Naive thymus-derived CD4-positive, alpha-beta T cell (primary cell): ENCODE data around the gene PAX8. TPM values are rescaled to one million over a fixed set of nuclear protein-coding genes. Genes with fewer than 3 reads are reported as not detected.

Experiments used
- ATAC-seq: fragments of 150-1000 bp; cut with Tn5 transposase; 2 replicates; pipeline ENCODE4 v1.10.0; 2021; ENCODE audit warnings: mild to moderate bottlenecking, moderate library complexity
- CTCF ChIA-PET: fragments of 350-600 bp; sonication (Branson Sonifier 250); formaldehyde crosslinking; loops from one replicate; lab custom pipeline; 2021; ENCODE audit warnings: antibody characterized with exemption; lab: Charles Lee
- POLR2A ChIA-PET: fragments of 350-600 bp; sonication (Branson Sonifier 250); formaldehyde crosslinking; loops from one replicate; lab custom pipeline; 2021; ENCODE audit warnings: antibody characterized with exemption, inconsistent platforms; lab: Charles Lee
- DNase-seq, 9 donors: peaks; one replicate each; pipeline versions ENCODE4 v3.0.0 to v3.0.0-alpha.2; 2020 to 2022; ENCODE audit warnings: mixed read lengths in 1 of 9
- H3K27ac ChIP-seq: one replicate; pipeline ENCODE4 v1.7.0; 2013; ENCODE audit warnings: mild to moderate bottlenecking, low read depth, low read length, moderate library complexity
- H3K27me3 ChIP-seq, 2 donors: one replicate each; pipeline ENCODE4 v1.7.0; 2013; ENCODE audit warnings: low read length in 2 of 2, mild to moderate bottlenecking in 2 of 2, moderate library complexity in 2 of 2; ENCODE audit not compliant: control insufficient read depth in 2 of 2, insufficient read depth in 2 of 2
- H3K36me3 ChIP-seq, 3 experiments: 1 replicate in 2 of 3; 2 replicates in 1 of 3; pipeline ENCODE4 v1.7.0; 2013; ENCODE audit warnings: low read length in 3 of 3, mild to moderate bottlenecking in 3 of 3, moderate library complexity in 1 of 3; ENCODE audit not compliant: insufficient read depth in 3 of 3, control insufficient read depth in 2 of 3
- H3K4me1 ChIP-seq, 2 donors: one replicate each; pipeline ENCODE4 v1.7.0; 2013; ENCODE audit warnings: low read length in 2 of 2, mild to moderate bottlenecking in 2 of 2, moderate library complexity in 1 of 2; ENCODE audit not compliant: control insufficient read depth in 2 of 2, insufficient read depth in 2 of 2
- H3K4me3 ChIP-seq: 2 replicates; pipeline ENCODE4 v1.7.0; 2013; ENCODE audit warnings: mild to moderate bottlenecking, low read length
- H3K9me3 ChIP-seq, 3 experiments: 1 replicate in 2 of 3; 2 replicates in 1 of 3; pipeline ENCODE4 v1.7.0; 2013; ENCODE audit warnings: low read length in 3 of 3; ENCODE audit not compliant: control insufficient read depth in 2 of 3
- H3K27ac Mint-ChIP-seq, 9 donors: one replicate each; pipeline ENCODE4 v1.8.0; 2020 to 2022; ENCODE audit warnings: mixed read lengths in 9 of 9, mild to moderate bottlenecking in 8 of 9, moderate library complexity in 5 of 9, inconsistent platforms in 2 of 9
- H3K27me3 Mint-ChIP-seq, 5 donors: one replicate each; pipeline ENCODE4 v1.8.0; 2021 to 2022; ENCODE audit warnings: mixed read lengths in 5 of 5, mild to moderate bottlenecking in 1 of 5
- H3K36me3 Mint-ChIP-seq, 5 donors: one replicate each; pipeline ENCODE4 v1.8.0; 2020 to 2022; ENCODE audit warnings: mixed read lengths in 5 of 5, mild to moderate bottlenecking in 3 of 5, inconsistent platforms in 1 of 5
- H3K4me1 Mint-ChIP-seq, 7 donors: one replicate each; pipeline ENCODE4 v1.8.0; 2020 to 2022; ENCODE audit warnings: mixed read lengths in 7 of 7, mild to moderate bottlenecking in 3 of 7, inconsistent platforms in 1 of 7
- H3K4me3 Mint-ChIP-seq, 10 donors: one replicate each; pipeline ENCODE4 v1.8.0; 2020 to 2022; ENCODE audit warnings: mild to moderate bottlenecking in 10 of 10, mixed read lengths in 10 of 10, moderate library complexity in 6 of 10, inconsistent platforms in 2 of 10
- H3K9me3 Mint-ChIP-seq, 11 donors: one replicate each; pipeline ENCODE4 v1.8.0; 2020 to 2022; ENCODE audit warnings: mixed read lengths in 11 of 11, mild to moderate bottlenecking in 4 of 11, inconsistent platforms in 1 of 11, moderate library complexity in 1 of 11
- intact Hi-C, 2 donors: fragments of 100-400 bp; cut with micrococcal nuclease; formaldehyde crosslinking; loops; one replicate each; pipeline ENCODE4 v1.15.1; 2023
- polyA plus RNA-seq, 2 donors: library from polyadenylated mRNA; unstranded; fragments of 300-500 nt; fragmentation: Illumina TruSeq; gene quantifications; one replicate each; pipeline ENCODE4 v1.2.3, GENCODE V29; 2021
- total RNA-seq, 6 experiments: library from RNA in 5 of 6; stranded (reverse) in 5 of 6; gene quantifications; 1 replicate in 5 of 6; 2 replicates in 1 of 6; pipeline ENCODE4 v1.2.3 and lab custom pipeline; 2021 to 2026

The PAX8 gene
- total and polyA plus RNA-seq, 7 experiments from 2014 or later = 0.09 to 1.5 (median 1.2) TPM

DNA sequence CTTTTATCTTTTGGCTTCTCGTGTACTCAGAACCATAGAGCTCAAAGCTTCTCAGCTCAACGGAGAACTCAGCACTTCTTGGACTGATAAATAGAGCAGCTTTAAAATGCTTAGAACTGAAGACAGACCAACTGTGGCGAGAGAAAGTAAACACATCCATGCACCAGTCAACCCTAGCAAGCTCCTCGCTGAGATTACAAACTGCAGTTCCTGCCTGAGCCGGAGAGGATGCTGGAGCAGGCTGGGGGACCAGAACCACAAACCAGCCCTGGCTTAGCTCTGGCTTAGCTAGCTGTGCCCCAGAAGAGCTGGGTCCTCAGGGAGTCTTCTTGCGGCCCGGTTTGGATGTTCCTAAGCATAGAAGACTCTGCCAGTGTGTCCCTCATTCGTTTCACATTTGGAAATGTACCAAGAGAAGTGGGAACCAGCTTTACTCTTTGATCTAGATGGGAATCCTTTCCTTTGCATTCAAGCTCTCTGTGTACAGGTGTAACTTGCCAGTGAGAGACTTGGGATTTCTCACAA lies 5.6 kb downstream of the PAX8 start:
- peaks cover 0 to 3% (median 0%) of the 10 kb centered on the region in 5 donors for H3K36me3 Mint-ChIP-seq
- no peak overlapping the region for H3K4me3 ChIP-seq
- H3K4me1 ChIP-seq = peaks cover 0 to 33% of the 10 kb centered on the region in 2 donors
- H3K9me3 ChIP-seq = no peaks in the 10 kb centered on the region
- H3K4me1 Mint-ChIP-seq = peaks cover 9 to 35% (median 25%) of the 10 kb centered on the region in 7 donors
- CTCF ChIA-PET = interaction anchor here (0.6 to 1.6 kb wide), 5 partner anchors 16 to 524 kb away, joined by 3 to 8 read pairs (median 4); no protein-coding TSS in a partner anchor
- intact Hi-C loops = no loop called here
- no peak overlapping the region for H3K27ac Mint-ChIP-seq
- POLR2A ChIA-PET = interaction anchor here (0.9 to 1.1 kb wide), 2 partner anchors 17 to 20 kb away, joined by 3 to 8 read pairs; no protein-coding TSS in a partner anchor
- H3K27ac ChIP-seq = no peak overlapping the region
- H3K27me3 Mint-ChIP-seq = peaks cover 42 to 83% (median 62%) of the 10 kb centered on the region in 5 donors
- peak overlapping the region in 2 of 10 donors; percentile 14 to 56 for H3K4me3 Mint-ChIP-seq
- peaks cover 0 to 45% of the 10 kb centered on the region in 2 donors for H3K27me3 ChIP-seq
- ATAC-seq (peak; percentile 89), DNase-seq (peak in 5 of 9 donors; percentile 28 to 50 (median 39))
- no peaks in the 10 kb centered on the region for H3K36me3 ChIP-seq
- H3K9me3 Mint-ChIP-seq = peaks cover 0 to 2% (median 0%) of the 10 kb centered on the region in 11 donors

DNA sequence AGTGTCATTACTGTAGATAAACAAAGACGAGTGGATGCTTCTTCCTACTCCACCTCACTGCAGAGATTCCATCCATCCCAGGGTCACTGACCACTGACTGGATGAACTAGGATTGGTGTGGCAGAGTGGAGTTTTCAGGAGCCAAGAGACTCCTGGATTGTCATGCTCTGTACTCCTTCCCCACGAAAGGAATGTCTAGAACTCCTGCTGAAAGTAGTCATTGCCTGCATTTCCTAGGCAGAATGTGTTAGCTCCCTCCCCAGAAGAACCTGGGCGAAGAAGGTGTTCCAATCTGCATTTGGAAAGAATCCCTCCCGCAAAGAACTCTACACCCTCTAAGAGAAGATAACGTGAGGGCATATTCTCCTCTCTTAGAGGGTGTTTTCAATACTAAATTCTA lies 6.2 kb downstream of the PAX8 start:
- H3K27me3 Mint-ChIP-seq = peaks cover 42 to 80% (median 62%) of the 10 kb centered on the region in 5 donors
- H3K9me3 Mint-ChIP-seq = peaks cover 0 to 2% (median 0%) of the 10 kb centered on the region in 11 donors
- Histone ChIP-seq H3K4me3 (no peak overlapping the region), H3K9me3 (no peaks in the 10 kb centered on the region), H3K27ac (no peak overlapping the region), H3K27me3 (peaks cover 0 to 39% of the 10 kb centered on the region in 2 donors), H3K36me3 (no peaks in the 10 kb centered on the region), H3K4me1 (peaks cover 0 to 28% of the 10 kb centered on the region in 2 donors)
- no peak overlapping the region for H3K27ac Mint-ChIP-seq
- peaks cover 0 to 3% (median 0%) of the 10 kb centered on the region in 5 donors for H3K36me3 Mint-ChIP-seq
- H3K4me3 Mint-ChIP-seq = no peak overlapping the region
- ChIA-PET CTCF (interaction anchor here (0.6 to 1.6 kb wide), 3 partner anchors 15 to 26 kb away, joined by 3 to 5 read pairs (median 3); no protein-coding TSS in a partner anchor), POLR2A (interaction anchor here (0.9 to 1.1 kb wide), 2 partner anchors 16 to 19 kb away, joined by 3 to 8 read pairs; no protein-coding TSS in a partner anchor)
- ATAC-seq = no peak
- intact Hi-C loops = no loop called here
- no peak for DNase-seq
- peaks cover 6 to 35% (median 25%) of the 10 kb centered on the region in 7 donors for H3K4me1 Mint-ChIP-seq

DNA sequence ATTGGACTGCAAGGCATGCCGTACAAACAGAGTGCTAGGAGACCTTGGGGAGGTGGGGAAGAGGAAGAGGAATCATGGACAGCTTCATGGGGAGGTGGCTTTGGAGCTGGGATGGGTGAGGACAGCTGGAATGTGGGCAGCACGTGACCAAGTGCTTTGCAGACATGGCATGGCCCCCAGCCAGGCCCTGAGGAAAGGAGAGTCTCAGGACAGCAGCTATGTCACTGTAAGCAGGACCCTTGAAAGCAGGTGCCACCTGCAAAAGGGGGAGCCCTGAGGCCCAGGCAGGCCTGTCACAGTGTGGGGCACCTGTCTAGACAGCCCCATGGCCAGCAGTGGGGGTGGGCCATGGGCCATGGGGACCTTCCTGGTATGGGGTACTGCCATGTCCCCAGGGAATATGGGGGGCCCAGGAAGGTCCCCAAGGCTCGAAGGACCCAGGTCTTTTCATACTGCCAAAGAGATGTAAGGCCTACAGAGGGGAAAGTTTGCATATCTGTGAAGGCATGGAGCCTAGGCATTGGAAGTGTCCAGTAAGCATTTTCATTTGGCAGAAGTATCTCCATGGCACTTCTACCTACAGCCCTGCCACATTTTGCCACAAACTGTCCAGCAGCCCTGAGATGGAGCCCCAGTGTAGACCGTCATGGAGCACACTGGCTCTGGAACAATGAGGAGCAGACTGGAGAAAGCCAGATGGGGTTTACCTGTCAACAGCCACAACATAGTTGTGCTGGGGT lies 9.9 kb downstream of the PAX8 start:
- CTCF ChIA-PET = interaction anchor here (0.6 kb wide), 1 partner anchor 326 kb away, joined by 3 read pairs; no protein-coding TSS in a partner anchor
- DNase-seq (no peak), ATAC-seq (no peak)
- peaks cover 7 to 68% (median 30%) of the 10 kb centered on the region in 5 donors for H3K27me3 Mint-ChIP-seq
- H3K4me1 ChIP-seq = peaks cover 0 to 9% of the 10 kb centered on the region in 2 donors
- no peak overlapping the region for H3K27ac Mint-ChIP-seq
- no peak overlapping the region for H3K4me3 ChIP-seq
- H3K4me3 Mint-ChIP-seq = no peak overlapping the region
- intact Hi-C loops = no loop called here
- peaks cover 0 to 2% (median 0%) of the 10 kb centered on the region in 11 donors for H3K9me3 Mint-ChIP-seq
- POLR2A ChIA-PET = no interaction called here
- peaks cover 0 to 14% (median 8%) of the 10 kb centered on the region in 7 donors for H3K4me1 Mint-ChIP-seq
- no peaks in the 10 kb centered on the region for H3K9me3 ChIP-seq
- H3K27ac ChIP-seq = no peak overlapping the region
- H3K36me3 Mint-ChIP-seq = peaks cover 0 to 11% (median 3%) of the 10 kb centered on the region in 5 donors
- no peaks in the 10 kb centered on the region for H3K36me3 ChIP-seq
- peaks cover 0 to 10% of the 10 kb centered on the region in 2 donors for H3K27me3 ChIP-seq

DNA sequence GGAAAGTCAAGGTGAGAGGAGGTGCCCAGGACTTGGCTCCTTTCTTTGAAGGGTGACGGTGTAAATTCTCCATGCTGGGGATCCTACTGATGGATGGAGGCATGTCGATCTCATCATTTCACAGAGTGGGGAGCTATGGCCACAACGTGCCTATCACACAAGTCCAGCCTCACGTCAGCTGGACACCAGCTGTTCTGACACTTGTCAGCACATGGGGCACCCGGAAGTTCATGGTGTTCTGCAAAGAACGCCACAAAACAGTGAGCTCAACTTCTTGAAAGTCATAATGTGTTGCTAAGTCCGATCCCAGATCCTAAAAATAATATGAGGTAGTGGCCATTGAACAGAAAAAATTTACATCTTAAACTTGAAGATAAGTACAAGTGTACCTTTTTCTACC lies 12.3 kb downstream of the PAX8 start:
- Histone ChIP-seq H3K4me1 (no peaks in the 10 kb centered on the region), H3K9me3 (no peaks in the 10 kb centered on the region), H3K27ac (no peak overlapping the region), H3K36me3 (no peaks in the 10 kb centered on the region), H3K27me3 (no peaks in the 10 kb centered on the region), H3K4me3 (no peak overlapping the region)
- Mint-ChIP-seq H3K27ac (no peak overlapping the region), H3K9me3 (peaks cover 0 to 2% (median 0%) of the 10 kb centered on the region in 11 donors), H3K36me3 (peaks cover 0 to 11% (median 3%) of the 10 kb centered on the region in 5 donors), H3K4me1 (peaks cover 0 to 2% (median 0%) of the 10 kb centered on the region in 7 donors), H3K27me3 (peaks cover 0 to 61% (median 9%) of the 10 kb centered on the region in 5 donors), H3K4me3 (no peak overlapping the region)
- ATAC-seq = no peak
- intact Hi-C loops = no loop called here
- ChIA-PET POLR2A (no interaction called here), CTCF (no interaction called here)
- no peak for DNase-seq

GRCh38 chr2:113264713-113265403 lies 13.9 kb downstream of the PAX8 start:
- Mint-ChIP-seq H3K27me3 (peaks cover 0 to 48% (median 4%) of the 10 kb centered on the region in 5 donors), H3K4me3 (no peak overlapping the region)

GRCh38 chr2:113263546-113263945 lies 15.2 kb downstream of the PAX8 start:
- no peak overlapping the region for H3K27ac ChIP-seq
- no peak overlapping the region for H3K4me3 ChIP-seq
- no peak for ATAC-seq
- no peak overlapping the region for H3K4me3 Mint-ChIP-seq
- no peak for DNase-seq
- H3K4me1 ChIP-seq = no peaks in the 10 kb centered on the region
- intact Hi-C loops = no loop called here
- peaks cover 2 to 20% (median 12%) of the 10 kb centered on the region in 7 donors for H3K4me1 Mint-ChIP-seq
- peaks cover 0 to 11% (median 5%) of the 10 kb centered on the region in 5 donors for H3K36me3 Mint-ChIP-seq
- H3K9me3 ChIP-seq = no peaks in the 10 kb centered on the region
- ChIA-PET POLR2A (interaction anchor here (0.7 kb wide), 1 partner anchor 57 kb away, joined by 3 read pairs; no protein-coding TSS in a partner anchor), CTCF (interaction anchor here (0.6 kb wide), 1 partner anchor 128 kb away, joined by 3 read pairs; no protein-coding TSS in a partner anchor)
- H3K27me3 Mint-ChIP-seq = peaks cover 0 to 44% (median 4%) of the 10 kb centered on the region in 5 donors
- peaks cover 0 to 2% (median 0%) of the 10 kb centered on the region in 11 donors for H3K9me3 Mint-ChIP-seq
- no peak overlapping the region for H3K27ac Mint-ChIP-seq
- H3K27me3 ChIP-seq = no peaks in the 10 kb centered on the region
- H3K36me3 ChIP-seq = no peaks in the 10 kb centered on the region

More at GRCh38 chr2:113264713-113265403, 13.9 kb downstream of the PAX8 start:
- CTCF ChIA-PET = interaction anchor here (0.6 kb wide), 1 partner anchor 573 kb away, joined by 3 read pairs; no protein-coding TSS in a partner anchor
- Histone ChIP-seq H3K4me3 (no peak overlapping the region), H3K9me3 (no peaks in the 10 kb centered on the region), H3K4me1 (no peaks in the 10 kb centered on the region), H3K27ac (no peak overlapping the region), H3K27me3 (no peaks in the 10 kb centered on the region), H3K36me3 (no peaks in the 10 kb centered on the region)
- DNase-seq = no peak
- peaks cover 0 to 2% (median 0%) of the 10 kb centered on the region in 11 donors for H3K9me3 Mint-ChIP-seq
- H3K36me3 Mint-ChIP-seq = peaks cover 0 to 11% (median 3%) of the 10 kb centered on the region in 5 donors
- peak overlapping the region in 2 of 9 donors; percentile 16 to 33 for H3K27ac Mint-ChIP-seq
- intact Hi-C loops = no loop called here
- POLR2A ChIA-PET = interaction anchor here (1.8 kb wide), 1 partner anchor 13 kb away, joined by 8 read pairs; no protein-coding TSS in a partner anchor
- peaks cover 0 to 16% (median 10%) of the 10 kb centered on the region in 7 donors for H3K4me1 Mint-ChIP-seq
- ATAC-seq = no peak
